ENCODE results near the gene LGALSL.

- TF ChIP-seq CTCF (conservative IDR thresholded peaks at IDR 0.05): no peak
- no peak for TF ChIP-seq ZFX (IDR thresholded peaks at IDR 0.05)
These were observed 46.6 kb downstream of the LGALSL start for GRCh38 chr2:64500549-64500948.

All from C4-2B (cell line).